Renal pelvis (tissue), 4 donors: ENCODE data around the gene ATF7IP2. TPM values are rescaled to one million over a fixed set of nuclear protein-coding genes. Genes with fewer than 3 reads are reported as not detected.
"Not testable (repeated sequence)": the region's sequence is repeated elsewhere in the genome, so short reads cannot be mapped to it uniquely, and the experiment has no call there.

ENCODE experiments used
- DNase-seq: peaks from one replicate; pipeline ENCODE4 v3.0.0-alpha.2; 2013
- polyA plus RNA-seq, 3 donors: library from polyadenylated mRNA; unstranded; fragments of 120-200 nt; gene quantifications; one replicate each; pipeline ENCODE4 v1.2.1, GENCODE V29; 2013; ENCODE audit not compliant: insufficient read length in 3 of 3

The ATF7IP2 gene
- polyA plus RNA-seq, 3 donors: 16.9 to 25.4 (median 25.1) TPM

DNA sequence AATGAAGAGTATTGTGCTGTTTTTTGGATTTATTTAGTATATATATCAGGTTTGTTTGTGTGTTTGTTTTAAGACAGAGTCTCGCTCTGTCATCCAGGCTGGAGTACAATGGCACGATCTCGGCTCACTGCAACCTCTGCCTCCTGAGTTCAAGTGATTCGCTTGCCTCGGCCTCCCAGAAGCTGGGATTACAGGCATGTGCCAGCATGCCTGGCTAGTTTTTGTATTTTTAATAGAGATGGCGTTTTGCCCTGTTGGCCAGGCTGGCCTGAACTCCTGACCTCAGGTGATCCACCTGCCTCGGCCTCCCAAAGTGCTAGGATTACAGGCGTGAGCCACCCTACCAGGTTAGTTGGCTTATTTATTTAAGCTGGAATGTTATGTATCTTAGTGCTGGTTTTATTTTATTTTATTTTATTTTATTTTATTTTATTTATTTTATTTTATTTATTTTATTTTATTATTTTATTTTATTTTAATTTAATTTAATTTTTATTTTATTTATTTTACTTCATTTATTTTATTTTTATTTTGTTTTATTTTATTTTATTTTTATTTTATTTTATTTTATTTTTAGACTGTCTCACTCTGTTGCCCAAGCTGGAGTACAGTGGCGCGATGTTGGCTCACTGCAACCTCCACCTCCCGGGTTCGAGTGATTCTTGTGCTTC is 43.6 kb downstream of the ATF7IP2 start:
- DNase-seq: not testable (repeated sequence)

DNA sequence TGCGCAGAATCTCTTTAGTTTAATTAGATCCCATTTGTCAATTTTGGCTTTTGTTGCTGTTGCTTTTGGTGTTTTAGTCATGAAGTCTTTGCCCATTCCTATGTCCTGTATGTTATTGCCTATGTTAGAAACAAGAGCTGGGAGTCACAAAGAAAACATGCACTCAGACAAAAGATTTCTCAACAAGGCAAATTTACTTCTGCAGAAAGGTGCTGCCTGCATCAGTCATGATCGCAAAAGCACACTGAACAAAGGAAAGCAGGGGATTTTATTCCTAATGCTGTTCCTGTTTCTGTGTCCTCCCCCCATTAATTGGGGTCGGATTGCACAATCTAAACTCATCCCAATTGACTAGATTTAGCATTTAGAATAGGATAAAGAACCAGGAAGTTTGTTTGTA is 55.9 kb downstream of the ATF7IP2 start:
- DNase-seq: no peak

GRCh38 chr16:10447289-10447688 is 61.4 kb downstream of the ATF7IP2 start:
- no peak for DNase-seq

DNA sequence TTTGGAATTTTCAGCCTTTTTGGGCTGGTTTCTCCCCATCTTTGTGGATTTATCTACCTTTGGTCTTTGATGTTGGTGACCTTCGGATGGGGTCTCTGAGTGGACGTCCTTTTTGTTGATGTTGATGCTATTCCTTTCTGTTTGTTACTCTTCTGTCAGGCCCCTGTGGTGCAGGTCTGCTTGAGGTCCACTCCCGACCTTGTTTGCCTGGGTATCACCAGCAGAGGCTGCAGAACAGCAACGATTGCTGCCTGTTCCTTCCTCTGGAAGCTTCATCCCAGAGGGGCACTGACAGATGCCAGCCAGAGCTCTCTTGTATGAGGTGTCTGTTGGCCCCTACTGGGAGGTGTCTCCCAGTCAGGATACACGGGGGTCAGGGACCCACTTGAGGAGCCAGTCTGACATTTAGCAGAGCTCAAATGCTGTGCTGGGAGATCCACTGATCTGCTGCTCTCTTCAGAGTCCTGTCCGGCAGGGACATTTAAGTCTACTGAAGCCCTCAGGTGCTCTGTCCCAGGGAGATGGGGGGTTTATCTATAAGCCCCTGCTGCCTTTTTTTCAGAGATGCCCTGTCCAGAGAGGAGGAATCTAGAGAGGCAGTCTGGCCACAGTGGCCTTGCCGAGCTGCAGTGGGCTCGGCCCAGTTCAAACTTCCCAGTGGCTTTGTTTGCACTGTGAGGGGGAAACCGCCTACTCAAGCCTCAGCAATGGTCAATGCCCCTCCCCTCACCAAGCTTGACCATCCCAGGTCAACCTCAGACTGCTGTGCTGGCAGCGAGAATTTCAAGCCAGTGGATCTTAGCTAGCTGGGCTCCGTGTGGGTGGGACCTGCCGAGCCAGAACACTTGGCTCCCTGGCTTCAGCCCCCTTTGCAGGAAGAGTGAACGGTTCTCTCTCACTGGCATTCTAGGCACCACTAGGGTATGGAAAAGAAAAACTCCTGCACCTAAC is 66.6 kb downstream of the ATF7IP2 start:
- not testable (repeated sequence) for DNase-seq

- no peak for DNase-seq
Measured at GRCh38 chr16:10453159-10453510, 67.3 kb downstream of the ATF7IP2 start.

DNA sequence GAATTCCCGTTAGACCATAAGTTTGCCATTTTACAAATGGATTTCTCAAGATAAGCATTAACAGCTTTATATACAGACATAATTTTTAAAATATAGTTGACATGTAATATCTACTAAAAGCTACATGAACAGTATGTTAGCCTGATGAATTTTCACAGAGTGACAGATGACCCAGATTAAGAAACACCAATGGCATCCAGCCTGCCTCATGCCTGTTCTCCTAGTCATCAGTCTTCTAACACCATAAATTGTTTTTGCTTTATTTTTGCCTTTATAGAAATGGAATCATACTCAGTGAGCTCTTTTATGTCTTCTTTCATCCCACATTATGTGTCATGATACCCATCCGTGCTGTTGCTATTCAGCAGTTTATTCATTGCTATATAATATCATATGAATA is 80.0 kb downstream of the ATF7IP2 start:
- no peak for DNase-seq

DNA sequence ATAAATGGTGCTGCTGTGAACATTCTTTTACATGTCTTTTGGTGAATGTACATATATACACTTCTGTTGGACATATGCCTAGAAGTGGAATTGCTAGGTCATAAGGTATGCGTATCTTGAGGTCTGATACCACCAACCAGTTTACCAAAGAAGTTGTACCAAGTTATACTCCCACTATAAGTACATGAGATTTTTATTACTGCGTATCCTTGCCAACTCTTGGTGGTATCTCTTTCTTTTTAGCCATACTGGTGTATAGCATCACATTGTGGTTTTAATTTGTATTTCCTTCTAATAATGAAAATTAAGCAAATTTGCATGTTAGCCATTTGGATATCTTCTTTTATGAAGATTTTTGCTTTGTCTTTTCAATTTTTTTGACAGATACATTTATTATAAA is 80.5 kb downstream of the ATF7IP2 start:
- DNase-seq: no peak

- no peak for DNase-seq
Measured at GRCh38 chr16:10466861-10467260, 81.0 kb downstream of the ATF7IP2 start.

GRCh38 chr16:10476636-10477035 is 90.8 kb downstream of the ATF7IP2 start:
- not testable (repeated sequence) for DNase-seq

DNA sequence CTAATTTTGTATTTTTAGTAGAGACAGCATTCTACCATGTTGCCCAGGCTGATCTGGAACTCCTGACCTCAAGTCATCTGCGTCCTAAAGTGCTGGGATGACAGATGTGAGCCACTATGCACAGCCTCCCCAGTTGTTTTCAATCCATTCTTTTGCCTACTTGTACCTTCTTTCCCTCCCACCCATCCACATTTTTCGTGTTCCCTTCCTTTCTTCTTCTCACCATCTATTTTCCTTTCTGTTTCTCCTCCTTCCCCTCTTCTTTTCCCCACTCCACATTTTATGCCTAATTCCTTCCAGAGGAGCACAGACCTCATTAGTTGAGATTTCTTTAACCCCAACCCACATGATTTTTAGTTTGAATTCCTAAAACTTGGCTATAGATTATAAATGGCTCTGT is 94.3 kb downstream of the ATF7IP2 start:
- no peak for DNase-seq

DNA sequence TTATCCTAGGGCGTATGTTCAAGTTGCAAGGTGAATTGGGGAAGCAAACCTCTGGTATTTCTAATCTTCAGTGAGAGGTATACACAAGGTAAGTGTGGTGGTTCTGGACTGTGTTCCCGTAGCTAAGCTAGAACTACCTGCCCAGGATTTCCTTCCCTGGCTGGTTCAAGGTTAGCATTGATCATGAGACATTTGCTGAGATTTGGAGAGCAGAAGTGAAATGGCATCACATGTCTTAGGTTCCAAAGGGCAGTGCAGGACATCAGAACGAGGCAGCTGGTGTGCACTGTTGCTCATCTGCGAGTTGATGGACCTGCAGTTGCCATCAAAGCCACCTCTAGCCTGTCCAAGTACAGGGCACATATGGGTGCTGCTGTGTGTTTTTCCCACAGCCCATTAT is 99.3 kb downstream of the ATF7IP2 start:
- no peak for DNase-seq

GRCh38 chr16:10485698-10486382 is 100.0 kb downstream of the ATF7IP2 start:
- DNase-seq: no peak

DNA sequence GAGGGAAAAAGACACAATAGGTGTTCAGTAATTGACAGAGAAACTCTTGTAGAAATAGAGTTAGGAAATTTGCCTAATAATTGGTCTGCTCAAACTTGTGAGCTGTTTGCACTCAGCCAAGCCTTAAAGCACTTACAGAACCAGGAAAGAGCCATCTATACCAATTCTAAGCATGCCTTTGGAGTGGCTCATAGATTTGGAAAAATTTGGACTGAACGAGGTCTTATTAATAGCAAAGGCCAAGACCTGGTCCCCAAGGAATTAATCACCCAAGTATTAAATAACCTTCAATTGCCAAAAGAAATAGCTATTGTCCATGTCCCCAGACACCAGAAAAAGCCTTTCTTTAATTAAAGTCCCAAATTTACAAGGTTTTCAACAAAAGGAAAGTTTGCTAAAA is 104.3 kb downstream of the ATF7IP2 start:
- no peak for DNase-seq

GRCh38 chr16:10493276-10493675 is 107.4 kb downstream of the ATF7IP2 start:
- DNase-seq: no peak

- DNase-seq: no peak
Measured at GRCh38 chr16:10494343-10495030, 108.6 kb downstream of the ATF7IP2 start.

DNA sequence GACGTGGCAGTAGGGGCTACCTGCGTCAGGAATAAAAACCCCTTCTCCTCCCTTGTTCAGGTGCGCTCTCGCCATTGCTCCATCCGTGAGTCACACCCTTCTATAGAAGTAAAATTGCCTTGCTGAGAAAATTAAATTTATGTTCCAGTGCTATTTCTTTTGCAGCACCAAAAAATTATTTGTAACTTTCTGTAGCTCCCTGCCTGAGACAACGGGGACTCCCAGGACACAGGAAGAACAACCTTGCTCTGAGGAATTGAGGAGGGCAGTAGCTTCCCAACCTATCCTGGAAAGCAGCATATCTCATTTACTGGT is 109.1 kb downstream of the ATF7IP2 start:
- no peak for DNase-seq

DNA sequence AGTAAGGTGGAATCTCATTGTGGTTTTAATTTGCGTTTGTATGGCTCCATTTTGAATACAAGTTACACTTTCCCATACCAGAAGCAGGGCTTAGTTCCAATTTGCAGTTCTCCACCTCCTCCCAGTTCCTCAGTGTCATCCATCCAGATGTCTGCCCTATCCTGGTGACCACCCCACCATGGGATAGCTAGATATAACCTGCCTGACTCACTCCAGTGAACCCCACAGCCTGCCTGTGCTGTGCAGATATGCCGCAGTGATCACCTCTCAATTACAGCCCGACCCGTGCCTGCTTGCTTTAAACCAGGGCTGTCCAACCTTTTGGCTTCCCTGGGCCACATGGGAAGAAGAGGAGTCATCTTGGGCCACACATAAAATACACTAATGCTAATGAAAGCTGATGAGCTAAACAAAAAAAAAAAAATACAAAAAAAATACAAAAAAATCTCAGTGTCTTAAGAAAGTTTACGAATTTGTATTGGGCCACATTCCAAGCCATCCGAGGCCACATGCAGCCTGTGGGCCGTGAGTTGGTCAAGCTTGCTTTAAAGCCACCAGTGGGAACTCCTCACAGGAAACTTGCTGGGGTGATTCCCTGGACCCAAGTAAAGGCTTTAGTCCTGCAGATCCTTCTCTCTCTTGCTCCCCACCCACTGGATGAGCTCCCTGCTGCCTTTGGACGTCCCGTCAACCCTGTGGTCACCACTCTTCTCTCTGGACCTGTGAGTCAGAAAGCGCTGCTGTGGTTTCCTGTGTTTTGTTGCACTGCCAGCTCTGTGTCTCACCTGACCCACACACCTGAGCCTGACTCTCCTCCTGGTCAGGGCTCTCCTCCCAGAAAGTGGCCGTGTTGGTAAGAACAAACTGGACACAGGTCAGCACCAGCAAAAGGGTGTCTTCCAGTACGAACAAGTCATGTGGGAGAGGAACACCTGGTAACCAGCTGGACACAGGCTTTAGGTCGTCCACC is 111.6 kb downstream of the ATF7IP2 start:
- DNase-seq: no peak

DNA sequence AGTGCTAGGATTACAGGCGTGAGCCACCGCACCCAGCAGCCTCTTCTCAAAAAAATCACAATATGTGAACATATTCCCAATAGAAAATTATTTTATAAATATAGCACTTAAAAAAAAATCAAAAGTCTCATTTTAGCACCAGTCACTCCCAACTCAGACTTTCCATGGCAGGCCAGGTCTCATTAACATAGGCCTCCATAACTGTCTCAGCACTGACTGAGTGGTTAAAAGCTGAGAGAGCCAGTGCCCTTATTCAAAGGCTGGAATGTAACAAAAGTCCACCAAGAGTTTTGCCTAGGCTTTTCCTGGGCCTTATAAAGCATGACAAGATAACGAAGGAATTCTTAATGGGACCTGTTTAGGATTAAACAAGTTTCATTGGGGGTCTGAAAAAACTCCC is 114.7 kb downstream of the ATF7IP2 start:
- no peak for DNase-seq

DNA sequence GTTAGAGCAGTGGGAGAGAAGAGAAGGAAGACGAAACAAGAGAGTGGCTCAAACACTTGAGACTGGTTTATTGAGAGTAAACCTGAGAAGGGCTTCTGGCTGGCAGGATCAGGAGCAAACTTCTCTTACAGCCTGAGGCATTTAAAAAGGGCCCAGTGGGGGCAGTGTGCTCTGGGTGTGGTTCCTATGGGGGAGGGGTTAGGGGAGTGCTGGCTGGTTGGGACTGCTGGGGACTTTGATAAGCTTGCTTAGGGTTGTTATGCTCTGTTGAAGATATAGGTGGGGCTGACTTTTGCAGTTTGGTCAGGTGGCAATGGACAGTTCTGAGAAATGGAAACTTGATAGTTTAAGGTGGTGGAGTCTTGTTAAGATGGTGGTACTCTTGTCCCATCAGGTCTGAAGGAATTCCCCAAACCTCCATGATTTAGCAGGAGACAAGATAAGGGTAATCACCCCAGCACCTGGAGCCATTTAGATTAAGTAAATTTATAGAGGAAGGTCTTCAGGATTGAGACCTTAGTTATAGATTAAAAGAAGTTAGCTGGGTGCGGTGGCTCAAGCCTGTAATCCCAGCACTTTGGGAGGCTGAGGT is 115.3 kb downstream of the ATF7IP2 start:
- no peak for DNase-seq

DNA sequence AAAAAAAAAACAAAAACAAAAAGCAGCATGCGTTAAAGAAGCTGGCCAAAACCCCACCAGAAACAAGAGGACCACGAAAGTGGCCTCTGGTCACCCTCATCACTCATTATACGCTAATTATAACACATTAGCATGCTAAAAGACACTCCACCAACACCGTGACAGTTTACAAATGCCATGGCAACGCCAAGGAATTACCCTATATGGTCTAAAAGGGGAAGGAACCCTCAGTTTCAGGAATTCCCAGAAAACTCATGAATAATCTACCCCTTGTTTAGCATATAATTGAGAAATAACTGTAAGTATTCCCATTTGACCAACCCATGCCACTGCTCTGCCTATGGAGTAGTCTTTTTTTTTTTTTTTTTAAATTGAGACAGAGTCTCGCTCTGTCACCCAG is 116.9 kb downstream of the ATF7IP2 start:
- DNase-seq: no peak
